SKM-1 (cell line): Measurements from ENCODE around the gene PNPLA5.
"Not testable (repeated sequence)": the region's sequence is repeated elsewhere in the genome, so short reads cannot be mapped to it uniquely, and the experiment has no call there.

Source experiments
- DNase-seq: peaks from one replicate; lab custom pipeline; 2025; ENCODE audit not compliant: unreplicated experiment; lab: John Stamatoyannopoulos, UW

The PNPLA5 gene

GRCh38 chr22:43891360-43892182 is at the start of gene PNPLA5:
PNPLA5 (minus strand) TSS chr22:43892013; CDS start chr22:43891880, 133 bp downstream.
- no peak for DNase-seq

DNA sequence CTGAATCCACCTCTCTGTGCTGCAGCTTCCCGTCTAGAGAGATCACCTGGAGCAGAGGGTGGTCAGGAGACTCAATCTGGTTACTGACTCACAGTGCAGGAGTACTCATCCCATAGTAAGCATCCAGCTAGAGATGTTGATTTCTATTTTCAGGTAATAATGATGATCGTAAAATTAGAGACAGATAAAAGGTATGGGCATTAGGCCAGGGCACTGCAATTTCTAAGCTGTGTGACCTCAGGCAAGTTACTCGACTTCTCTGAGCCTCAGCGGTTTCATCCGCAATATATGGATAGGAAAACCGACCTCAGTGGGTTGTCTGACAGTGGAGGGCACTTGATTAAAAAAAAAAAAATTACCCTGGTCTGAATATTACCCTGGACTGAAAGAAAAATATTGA is 49.6 kb upstream of the PNPLA5 start:
- no peak for DNase-seq

DNA sequence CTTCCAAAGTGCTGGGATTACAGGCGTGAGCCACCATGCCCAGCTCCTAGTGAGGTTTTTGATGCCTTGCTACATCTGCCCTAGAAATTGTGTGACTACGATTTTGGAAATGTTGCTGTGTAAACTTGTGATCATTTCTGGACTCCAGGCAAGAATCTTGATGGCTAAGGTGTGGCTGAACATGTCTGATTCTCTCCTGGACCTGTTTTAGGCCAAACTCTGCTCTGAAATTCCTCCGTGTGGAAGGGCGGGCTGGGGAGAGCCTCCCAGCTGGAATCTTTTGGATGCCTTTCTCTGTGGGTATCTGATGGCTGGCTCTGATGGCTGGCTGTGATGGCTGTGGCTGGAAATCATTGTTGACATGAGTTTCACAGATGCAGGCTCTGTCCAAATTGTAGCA is 40.0 kb upstream of the PNPLA5 start:
- no peak for DNase-seq

- no peak for DNase-seq
These were observed 37.1 kb upstream of the PNPLA5 start for GRCh38 chr22:43928908-43929307.

- peak; percentile 95 for DNase-seq
These were observed 36.7 kb upstream of the PNPLA5 start for GRCh38 chr22:43928468-43928867.

DNA sequence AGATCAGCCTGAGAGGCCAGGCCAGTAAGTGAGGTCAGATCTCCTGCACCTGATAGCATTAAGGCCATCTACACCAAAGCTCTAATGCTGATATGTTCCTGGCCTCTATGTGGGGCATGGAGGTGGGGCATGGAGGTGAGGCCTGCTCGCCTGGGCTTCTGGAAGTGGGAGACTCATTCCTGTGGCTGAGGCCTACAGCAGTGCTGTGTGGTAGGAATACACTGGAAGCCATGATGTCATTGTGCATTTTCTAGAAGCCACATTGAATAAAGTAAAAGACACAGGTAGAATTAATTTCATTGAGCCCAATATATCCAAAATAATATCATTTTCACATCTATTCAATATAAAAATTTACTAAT is 34.5 kb upstream of the PNPLA5 start:
- DNase-seq = no peak

DNA sequence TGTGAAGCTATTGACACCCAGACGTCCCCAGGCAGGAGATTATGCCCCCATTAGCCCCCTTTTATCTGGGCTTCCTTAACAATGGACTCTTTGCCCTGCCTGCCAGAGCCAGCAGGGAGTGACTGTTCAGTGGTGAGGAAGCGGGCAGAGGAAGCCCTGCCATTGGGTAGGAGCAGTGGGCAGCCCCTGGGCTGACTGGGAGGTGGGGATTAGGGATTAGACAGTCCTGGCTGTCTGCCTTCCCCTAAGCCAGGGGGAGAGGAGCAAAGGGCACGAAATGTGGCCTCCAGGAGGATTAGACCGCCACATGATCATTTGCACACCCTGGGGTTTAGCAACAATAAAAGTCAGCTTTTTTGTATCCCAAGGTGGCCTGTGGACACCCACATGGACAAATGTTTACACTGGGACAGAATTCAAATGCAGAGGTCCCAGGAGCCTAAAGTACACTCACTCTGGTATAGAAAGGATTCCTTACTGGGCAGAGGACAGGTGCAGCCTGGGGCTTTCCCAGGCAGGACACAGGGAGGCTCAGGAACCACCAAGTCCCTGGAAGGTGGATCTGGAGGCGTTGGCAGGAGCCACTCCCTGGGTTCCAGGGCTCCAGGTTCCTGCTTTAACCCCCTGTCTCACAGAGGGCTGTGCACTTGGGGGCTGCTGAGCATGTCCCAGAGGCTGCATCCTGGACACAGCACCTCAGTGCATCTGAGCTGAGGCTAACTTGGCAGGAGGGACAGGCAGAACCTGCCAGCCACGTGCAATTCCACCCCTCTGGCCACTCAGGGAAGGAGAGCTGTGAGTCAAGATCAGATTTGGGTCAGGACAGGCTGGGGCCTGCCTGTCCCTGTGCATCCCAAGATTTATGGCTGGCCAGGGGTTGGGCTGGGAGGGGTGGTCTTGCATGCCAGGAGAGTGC is 33.9 kb upstream of the PNPLA5 start:
- DNase-seq = no peak

- DNase-seq = no peak
These were observed 33.1 kb upstream of the PNPLA5 start for GRCh38 chr22:43924877-43925276.

- DNase-seq = peak; percentile 77
These were observed 32.0 kb upstream of the PNPLA5 start, which contains the start of gene PNPLA3 for GRCh38 chr22:43923631-43924464. PNPLA3 (plus strand) TSS chr22:43923805; CDS start chr22:43923912, 107 bp downstream.

DNA sequence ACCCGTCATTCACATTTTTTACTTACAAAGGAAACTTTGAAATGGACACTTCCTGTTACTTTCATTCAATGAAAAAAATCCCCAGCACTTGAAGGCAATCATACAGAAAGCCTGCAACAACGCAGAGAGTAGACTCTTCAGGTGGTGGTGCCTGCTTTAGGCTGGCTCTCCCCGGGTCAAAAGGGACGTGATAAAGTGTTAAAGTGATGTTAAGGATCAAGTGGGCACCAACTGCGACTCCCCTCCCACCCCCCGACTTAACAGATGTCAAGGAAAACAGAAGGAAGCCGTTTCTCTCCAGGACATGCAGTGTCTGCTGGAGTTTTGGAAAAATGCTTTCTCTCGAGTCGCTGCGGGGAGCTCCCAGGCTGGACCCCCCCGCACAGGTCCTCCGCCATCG is 31.4 kb upstream of the PNPLA5 start:
- peak; percentile 43 for DNase-seq

DNA sequence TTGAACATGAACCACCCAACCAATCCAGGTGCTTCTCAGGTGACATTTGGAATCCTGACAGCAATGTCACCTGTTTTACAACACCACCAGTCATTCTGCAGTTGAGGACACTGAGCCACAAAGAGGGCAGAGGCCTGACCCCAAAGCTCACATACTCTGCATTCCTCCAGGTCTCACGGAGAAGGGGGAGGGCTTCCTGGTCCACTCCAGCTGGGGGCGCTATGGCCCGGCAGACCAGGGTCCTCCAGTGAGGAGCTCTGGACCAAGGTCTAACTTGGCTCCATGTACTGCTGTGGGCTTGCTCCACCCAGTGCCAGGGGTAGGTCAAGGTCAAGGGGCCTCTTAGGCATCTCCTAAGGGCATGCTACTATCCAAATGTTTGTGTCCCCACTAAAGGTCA is 30.3 kb upstream of the PNPLA5 start:
- no peak for DNase-seq

DNA sequence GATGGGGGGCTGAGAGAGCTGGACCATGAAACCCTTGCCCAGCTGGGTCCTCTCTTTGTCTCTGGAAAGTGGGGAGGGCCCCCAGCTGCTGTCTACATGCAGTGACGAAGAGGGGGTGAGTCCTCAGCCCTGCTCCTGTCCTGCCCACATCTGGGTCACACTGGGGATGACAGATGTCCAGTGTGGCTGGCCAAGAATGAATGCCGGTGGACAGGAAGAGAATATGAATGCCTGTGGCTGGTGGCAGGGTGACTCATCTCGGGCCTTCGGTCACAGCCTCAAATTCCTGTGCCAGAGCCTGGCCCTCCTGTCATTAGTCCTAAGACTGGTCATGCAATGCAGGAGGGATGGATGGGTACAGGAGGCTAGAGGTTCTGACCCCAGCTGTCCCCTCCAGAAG is 29.6 kb upstream of the PNPLA5 start:
- no peak for DNase-seq

- no peak for DNase-seq
These were observed 27.5 kb upstream of the PNPLA5 start for GRCh38 chr22:43919106-43919973.

GRCh38 chr22:43917521-43917920 is 25.7 kb upstream of the PNPLA5 start:
- DNase-seq = no peak

DNA sequence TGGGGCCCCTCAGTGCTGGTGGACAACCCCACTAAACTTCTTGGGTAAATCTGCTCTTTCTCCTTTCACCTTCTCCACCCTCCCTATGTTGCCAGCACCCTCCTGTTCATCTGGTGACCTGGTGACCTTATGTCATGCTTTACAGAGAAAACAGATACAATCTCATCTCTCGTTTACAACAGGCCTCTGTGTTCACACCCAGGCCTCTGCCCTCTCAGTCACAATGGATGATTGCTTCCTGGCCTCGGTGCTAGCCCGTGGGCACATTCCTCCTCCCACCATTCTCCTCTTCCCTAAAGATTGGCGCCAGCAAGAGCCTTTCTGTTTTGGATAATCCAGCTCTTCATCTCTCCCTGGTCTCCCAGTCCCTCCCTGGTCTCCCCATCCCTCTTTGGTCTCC is 19.5 kb upstream of the PNPLA5 start:
- DNase-seq = no peak

- no peak for DNase-seq
These were observed 18.4 kb upstream of the PNPLA5 start for GRCh38 chr22:43910178-43910695.

DNA sequence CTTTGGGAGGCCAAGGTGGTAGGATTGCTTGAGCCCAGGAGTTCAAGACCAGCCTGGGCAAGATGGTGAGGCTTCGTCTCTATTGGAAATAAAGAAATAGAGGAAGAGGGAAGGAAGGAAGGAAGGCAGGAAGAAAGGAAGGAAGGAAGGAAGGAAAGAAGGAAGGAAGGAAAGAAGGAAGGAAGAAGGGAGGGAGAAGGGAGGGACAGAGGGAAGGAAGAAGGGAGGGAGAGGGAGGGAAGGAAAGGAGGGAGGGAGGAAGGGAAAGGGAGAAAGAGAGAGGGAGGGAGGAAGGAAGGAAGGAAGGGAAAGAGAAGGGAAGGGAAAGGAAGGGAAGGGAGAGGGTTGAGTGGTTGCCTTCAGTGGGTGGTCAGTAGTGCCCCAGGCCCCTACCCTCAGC is 17.9 kb upstream of the PNPLA5 start:
- DNase-seq = no peak

GRCh38 chr22:43905681-43906080 is 13.9 kb upstream of the PNPLA5 start:
- no peak for DNase-seq

GRCh38 chr22:43904412-43904811 is 12.6 kb upstream of the PNPLA5 start:
- DNase-seq = not testable (repeated sequence)

DNA sequence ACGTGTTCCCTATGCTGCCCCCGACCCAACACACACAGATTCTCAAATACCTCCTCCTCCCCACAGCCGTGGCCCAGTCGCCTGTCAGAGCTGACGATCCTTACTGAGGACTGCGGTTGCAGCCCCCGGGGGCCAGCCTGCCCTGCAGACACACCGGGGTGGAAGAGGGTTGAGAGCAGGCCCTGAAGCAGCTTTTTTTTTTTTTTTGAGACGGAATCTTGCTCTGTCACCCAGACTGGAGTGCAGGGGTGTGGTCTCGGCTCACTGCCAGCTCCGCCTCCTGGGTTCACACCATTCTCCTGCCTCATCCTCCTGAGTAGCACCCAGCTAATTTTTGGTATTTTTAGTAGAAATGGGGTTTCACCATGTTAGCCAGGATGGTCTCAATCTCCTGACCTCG is 11.2 kb upstream of the PNPLA5 start:
- DNase-seq = not testable (repeated sequence)
